ENCODE measurements around the gene B3GNT8. TPM values are rescaled to one million over a fixed set of nuclear protein-coding genes. Genes with fewer than 3 reads are reported as not detected.

The B3GNT8 gene
- total RNA-seq, 1 donor from 2014 or later: 2.8 TPM

- intact Hi-C loops (cut with micrococcal nuclease): loop anchor here (5.0 kb wide), 1 partner anchor 76 kb away; the partner anchor contains the start of gene B9D2
These were observed 10.9 kb upstream of the B3GNT8 start for GRCh38 chr19:41437944-41438574.

DNA sequence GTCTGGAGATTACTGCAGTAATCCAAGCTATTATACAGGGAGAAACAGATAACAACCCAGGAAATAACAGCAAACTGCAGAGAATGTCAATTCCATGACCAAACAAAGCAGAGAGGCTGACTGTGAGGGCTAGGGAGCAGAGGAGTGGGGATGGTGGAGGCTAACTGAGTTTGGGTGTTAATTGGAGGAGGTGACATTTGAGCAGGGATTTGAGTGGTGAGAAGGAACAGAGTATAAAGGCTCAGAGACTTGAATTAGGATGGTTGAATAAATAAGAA is 9.4 kb upstream of the B3GNT8 start:
- intact Hi-C loops (cut with micrococcal nuclease): loop anchor here (5.0 kb wide), 1 partner anchor 74 kb away; the partner anchor contains the start of gene B9D2

GRCh38 chr19:41435936-41436673 is 8.9 kb upstream of the B3GNT8 start:
- intact Hi-C loops (cut with micrococcal nuclease): loop anchor here (5.0 kb wide), 1 partner anchor 74 kb away; the partner anchor contains the start of gene B9D2

DNA sequence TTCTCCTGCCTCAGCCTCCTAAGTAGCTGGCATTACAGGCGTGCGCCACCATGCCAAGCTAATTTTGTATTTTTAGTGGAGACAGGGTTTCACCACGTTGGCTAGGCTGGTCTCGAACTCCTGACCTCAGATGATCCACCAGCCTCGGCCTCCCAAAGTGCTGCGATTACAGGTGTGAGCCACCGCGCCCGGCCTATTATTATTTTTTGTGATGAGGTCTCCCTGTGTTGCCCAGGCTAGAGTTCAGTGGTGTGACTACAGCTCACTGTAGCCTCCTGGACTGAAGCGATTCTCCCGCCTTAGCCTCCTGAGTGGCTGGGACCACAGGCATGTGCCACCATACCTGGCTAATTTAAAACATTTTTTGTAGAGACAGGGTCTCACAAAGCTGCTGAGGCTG is 8.2 kb upstream of the B3GNT8 start:
- intact Hi-C loops (cut with micrococcal nuclease): loop anchor here (5.0 kb wide), 1 partner anchor 73 kb away; the partner anchor contains the start of gene B9D2

DNA sequence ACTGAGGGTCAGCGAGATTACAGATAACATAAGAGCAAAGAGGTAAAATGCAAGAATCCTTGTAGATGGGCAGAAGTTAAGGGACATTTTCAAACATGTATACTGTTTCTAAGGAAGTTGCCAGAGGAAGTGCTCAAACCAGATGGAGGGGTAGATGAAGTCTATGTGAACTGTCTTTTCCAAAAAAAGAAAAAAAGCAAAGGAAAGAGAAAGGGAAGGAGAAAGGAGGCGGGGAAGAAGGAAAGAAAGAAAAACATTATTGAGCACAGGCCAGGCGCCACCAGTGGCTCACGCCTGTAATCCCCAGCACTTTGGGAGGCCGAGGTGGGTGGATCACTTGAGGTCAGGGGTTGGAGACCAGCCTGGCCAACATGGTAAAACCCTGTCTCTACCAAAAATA is 7.3 kb upstream of the B3GNT8 start:
- intact Hi-C loops (cut with micrococcal nuclease): no loop called here

DNA sequence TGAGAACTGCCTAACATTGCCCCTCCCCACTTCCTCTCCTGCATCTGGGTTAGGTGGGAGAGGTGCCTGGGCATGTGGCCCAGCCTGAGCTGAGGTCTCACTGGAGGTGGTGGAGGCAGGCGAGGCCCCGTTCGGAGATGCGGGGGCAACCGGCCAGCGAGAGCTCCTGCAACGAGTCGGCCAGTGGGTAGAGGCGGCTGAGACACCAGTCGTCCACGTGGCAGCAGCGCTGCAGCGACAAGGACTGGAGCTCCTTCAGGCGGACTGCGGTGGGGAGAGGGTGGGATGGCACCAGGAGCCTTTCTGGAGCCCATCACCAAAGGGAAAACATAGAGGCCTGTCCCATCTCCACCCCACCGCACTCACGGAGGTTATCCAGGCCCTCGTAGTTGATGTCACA is 6.0 kb upstream of the B3GNT8 start:
- intact Hi-C loops (cut with micrococcal nuclease): no loop called here

GRCh38 chr19:41431426-41432386 is 4.5 kb upstream of the B3GNT8 start:
- intact Hi-C loops (cut with micrococcal nuclease): no loop called here

DNA sequence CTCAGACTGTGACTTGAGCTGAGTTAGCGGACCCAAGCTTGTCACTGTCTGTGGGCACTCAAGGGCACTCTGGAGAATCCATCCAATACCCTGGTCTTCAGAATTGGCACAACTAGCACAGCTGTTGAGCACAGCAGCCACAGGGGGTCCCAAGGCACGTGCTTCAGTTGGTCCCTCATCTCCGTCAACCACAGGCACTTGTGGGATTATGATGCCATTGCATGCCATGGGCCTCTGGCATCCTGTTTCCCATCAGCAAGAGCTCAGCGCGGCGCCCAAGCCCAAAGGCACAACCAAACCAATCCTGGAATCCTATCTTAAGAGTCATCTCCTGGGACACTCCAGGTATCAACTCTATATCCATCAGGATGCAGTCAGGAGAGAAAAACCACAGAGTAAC is 3.7 kb upstream of the B3GNT8 start:
- intact Hi-C loops (cut with micrococcal nuclease): no loop called here

DNA sequence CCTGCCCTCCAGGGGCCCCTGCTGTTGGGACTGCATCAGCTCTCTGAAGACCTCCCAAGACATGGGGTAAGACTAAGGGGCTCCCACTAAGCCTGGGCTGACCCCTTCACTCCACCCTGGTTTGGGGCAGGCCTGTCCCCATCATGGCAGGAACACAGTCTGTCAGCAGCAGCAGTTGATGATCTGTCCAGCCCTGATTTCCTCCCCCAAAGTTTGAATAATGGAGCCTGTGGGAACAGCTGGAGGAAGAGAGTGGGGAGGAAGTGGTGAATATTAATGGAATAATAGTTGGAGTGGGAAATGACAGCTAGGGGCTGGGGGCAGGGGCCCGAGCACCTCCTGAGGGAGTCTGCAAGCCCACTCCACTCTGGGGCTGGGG is 1.3 kb upstream of the B3GNT8 start:
- intact Hi-C loops (cut with micrococcal nuclease): no loop called here

GRCh38 chr19:41427647-41428480 is 690 bp upstream of the B3GNT8 start:
- intact Hi-C loops (cut with micrococcal nuclease): no loop called here

DNA sequence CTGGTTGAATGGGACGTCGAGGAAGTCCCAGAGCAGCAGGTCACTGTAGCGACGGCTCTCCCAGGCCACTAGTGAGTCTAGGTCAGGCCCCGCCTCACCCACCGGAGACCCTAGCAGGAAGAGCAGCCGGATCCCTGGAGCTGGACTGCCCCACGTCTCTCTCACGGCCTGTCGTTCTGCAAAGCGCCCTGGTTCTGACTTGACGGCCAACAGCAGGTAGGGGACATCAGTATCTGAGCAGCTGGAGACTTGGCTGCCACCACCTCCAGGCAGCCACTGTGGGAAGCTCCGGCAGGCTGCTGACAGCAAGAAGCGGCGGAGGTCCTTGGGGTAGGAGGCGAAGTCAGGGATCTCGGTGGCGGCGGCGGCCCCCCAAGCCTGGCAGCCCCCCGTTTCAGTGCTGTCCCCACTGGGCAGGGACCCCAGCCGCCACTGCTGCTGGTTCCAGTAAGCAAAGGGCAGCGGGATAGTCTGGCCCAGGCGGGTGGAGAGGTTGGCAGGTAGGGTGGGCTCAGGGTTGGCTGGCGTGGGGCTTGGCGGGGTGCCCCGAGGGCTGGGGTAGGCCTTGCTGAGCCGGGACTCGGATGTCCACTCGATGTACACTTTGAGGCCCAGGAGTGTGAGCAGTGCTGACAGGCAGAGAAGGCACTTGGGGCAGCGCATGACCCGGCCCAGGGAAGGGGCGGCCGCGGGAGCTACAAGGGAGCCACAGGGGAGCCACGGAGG is 895 bp downstream of the B3GNT8 start:
- intact Hi-C loops (cut with micrococcal nuclease): no loop called here

DNA sequence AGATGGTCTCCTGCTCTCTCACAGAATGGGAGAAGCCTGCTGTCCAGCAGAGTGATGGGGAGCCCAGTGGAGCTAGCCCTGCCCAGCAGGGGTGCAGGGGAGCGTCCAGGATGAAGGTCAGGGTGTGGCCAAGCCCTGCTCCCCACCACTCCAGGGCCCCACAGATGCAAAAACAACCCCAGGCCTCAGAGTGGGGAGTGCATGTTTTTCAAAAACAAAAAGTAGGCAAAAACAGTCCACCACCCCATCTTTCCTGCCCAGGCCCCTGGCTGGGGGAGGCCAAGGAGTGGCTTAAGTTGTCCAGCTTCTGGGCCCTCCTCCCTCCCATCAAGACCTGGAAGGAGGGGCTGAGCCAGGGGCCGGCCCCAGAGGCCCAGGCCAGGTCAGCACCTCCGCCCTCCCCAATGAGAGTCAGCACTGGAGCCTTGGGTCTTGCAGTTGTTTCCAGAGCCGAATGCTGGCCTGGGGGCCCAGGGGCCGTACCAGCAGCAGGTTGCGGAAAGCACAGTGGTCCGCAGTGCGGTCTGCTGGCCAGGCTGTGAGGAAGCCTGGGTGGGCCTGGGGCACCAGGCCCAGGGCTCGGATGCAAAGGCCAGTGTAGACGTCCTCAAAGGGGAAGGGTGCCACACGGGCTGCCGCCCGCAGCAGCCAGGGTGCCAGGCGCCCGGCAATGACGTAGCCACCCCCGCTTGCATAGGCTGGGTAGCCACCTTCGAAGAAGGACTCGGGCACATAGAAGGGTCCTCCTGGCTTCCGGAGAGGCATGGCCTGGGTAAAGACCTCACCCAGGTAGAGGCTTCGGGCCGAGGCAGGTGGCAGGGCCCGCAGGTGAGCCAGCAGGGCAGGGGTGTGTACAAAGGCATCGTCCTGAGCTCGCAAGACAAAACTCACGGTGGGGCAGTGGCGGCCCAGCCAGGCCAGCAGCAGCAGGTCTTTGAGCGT is 1.7 kb downstream of the B3GNT8 start:
- intact Hi-C loops (cut with micrococcal nuclease): no loop called here

- intact Hi-C loops (cut with micrococcal nuclease): no loop called here
These were observed 2.6 kb downstream of the B3GNT8 start for GRCh38 chr19:41424335-41425173.

- intact Hi-C loops (cut with micrococcal nuclease): no loop called here
These were observed 4.2 kb downstream of the B3GNT8 start for GRCh38 chr19:41422955-41423354.

- intact Hi-C loops (cut with micrococcal nuclease): no loop called here
These were observed 4.7 kb downstream of the B3GNT8 start for GRCh38 chr19:41422456-41422855.

DNA sequence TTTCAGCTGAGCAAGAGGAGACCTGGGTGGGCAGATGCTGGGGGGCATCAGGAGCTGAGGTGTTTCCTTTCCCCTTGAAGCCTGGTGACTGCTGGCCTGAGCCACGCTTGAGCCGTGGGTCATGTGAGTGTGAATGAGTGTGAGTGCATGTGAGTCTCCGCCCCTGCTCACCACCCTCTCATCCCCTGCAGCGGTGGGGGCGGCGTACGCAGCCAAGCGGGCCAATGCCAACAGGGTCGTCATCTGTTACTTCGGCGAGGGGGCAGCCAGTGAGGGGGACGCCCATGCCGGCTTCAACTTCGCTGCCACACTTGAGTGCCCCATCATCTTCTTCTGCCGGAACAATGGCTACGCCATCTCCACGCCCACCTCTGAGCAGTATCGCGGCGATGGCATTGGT is 5.2 kb downstream of the B3GNT8 start:
- intact Hi-C loops (cut with micrococcal nuclease): no loop called here

GRCh38 chr19:41421314-41421713 is 5.9 kb downstream of the B3GNT8 start:
- intact Hi-C loops (cut with micrococcal nuclease): no loop called here

All from T-helper 2 cell treated with Interferon-gamma antibody and Interleukin-4, amounts not matched to agents 100 ng/mL and 5 ng/mL, for 36 hours (primary cell).